Mesenchymal stem cell (in vitro differentiated cells and primary cell): ENCODE results near the gene CD46.

Experiments
- DNase-seq: peaks from one replicate; pipeline ENCODE4 v3.0.0-alpha.2; 2013
- H2AFZ ChIP-seq: one replicate; pipeline ENCODE4 v1.6.1; 2013; ENCODE audit warnings: low read depth, mild to moderate bottlenecking, control low read depth, inconsistent platforms, low read length, moderate library complexity
- H2AK5ac ChIP-seq: 2 replicates; pipeline ENCODE4 v1.6.1; 2013; ENCODE audit warnings: low read length, moderate library complexity, mild to moderate bottlenecking, inconsistent platforms; ENCODE audit not compliant: severe bottlenecking
- H2BK120ac ChIP-seq: one replicate; pipeline ENCODE4 v1.6.1; 2013; ENCODE audit warnings: low read depth, mild to moderate bottlenecking, inconsistent platforms, low read length, moderate library complexity
- H2BK12ac ChIP-seq, 2 experiments: one replicate each; pipeline ENCODE4 v1.6.1; 2013; ENCODE audit warnings: inconsistent platforms in 2 of 2, low read length in 2 of 2, mild to moderate bottlenecking in 2 of 2, moderate library complexity in 2 of 2, control low read depth in 1 of 2
- H2BK15ac ChIP-seq: one replicate; pipeline ENCODE4 v1.6.1; 2013; ENCODE audit warnings: mild to moderate bottlenecking, low read depth, inconsistent platforms; ENCODE audit not compliant: poor library complexity, severe bottlenecking
- H2BK5ac ChIP-seq: 2 replicates; pipeline ENCODE4 v1.6.1; 2013; ENCODE audit warnings: low read depth, mild to moderate bottlenecking, low read length, control low read depth, inconsistent platforms; ENCODE audit not compliant: poor library complexity, severe bottlenecking
- H3K14ac ChIP-seq, 2 experiments: one replicate each; pipeline ENCODE4 v1.6.1; 2013; ENCODE audit warnings: inconsistent platforms in 2 of 2, low read length in 2 of 2, control low read depth in 1 of 2, mild to moderate bottlenecking in 1 of 2, moderate library complexity in 1 of 2
- H3K18ac ChIP-seq, 2 experiments: one replicate each; pipeline ENCODE4 v1.6.1; 2013; ENCODE audit warnings: inconsistent platforms in 2 of 2, low read length in 2 of 2, control low read depth in 1 of 2, low read depth in 1 of 2, mild to moderate bottlenecking in 1 of 2
- H3K23ac ChIP-seq, 2 experiments: one replicate each; pipeline ENCODE4 v1.6.1; 2013; ENCODE audit warnings: inconsistent platforms in 2 of 2, low read length in 2 of 2, mild to moderate bottlenecking in 2 of 2, moderate library complexity in 2 of 2, control low read depth in 1 of 2
- H3K27ac ChIP-seq: 2 replicates; pipeline ENCODE4 v1.5.1; 2013; ENCODE audit warnings: mild to moderate bottlenecking, moderate library complexity, low read length, control low read depth, inconsistent platforms; ENCODE audit not compliant: poor library complexity, severe bottlenecking
- H3K27me3 ChIP-seq, 2 experiments: 2 replicates each; pipeline versions ENCODE4 v1.6.1 to v1.7.0; 2013; ENCODE audit warnings: low read length in 2 of 2, mild to moderate bottlenecking in 2 of 2, moderate library complexity in 2 of 2, control low read depth in 1 of 2, inconsistent platforms in 1 of 2; ENCODE audit not compliant: control insufficient read depth in 1 of 2, insufficient read depth in 1 of 2
- H3K36me3 ChIP-seq, 2 experiments: 2 replicates each; pipeline versions ENCODE4 v1.6.1 to v1.7.0; 2013; ENCODE audit warnings: low read length in 2 of 2, control low read depth in 1 of 2, inconsistent platforms in 1 of 2, low read depth in 1 of 2, mild to moderate bottlenecking in 1 of 2; ENCODE audit not compliant: insufficient read depth in 2 of 2, control insufficient read depth in 1 of 2
- H3K4ac ChIP-seq, 2 experiments: one replicate each; pipeline ENCODE4 v1.6.1; 2013; ENCODE audit warnings: inconsistent platforms in 2 of 2, low read length in 2 of 2, mild to moderate bottlenecking in 2 of 2, moderate library complexity in 2 of 2, control low read depth in 1 of 2, low read depth in 1 of 2
- H3K4me1 ChIP-seq: 2 replicates; pipeline ENCODE4 v1.6.1; 2013; ENCODE audit warnings: low read depth, low read length, control low read depth; ENCODE audit not compliant: control insufficient read depth, insufficient read depth
- H3K4me2 ChIP-seq: 2 replicates; pipeline ENCODE4 v1.6.1; 2013; ENCODE audit warnings: low read length, mild to moderate bottlenecking, inconsistent platforms; ENCODE audit not compliant: poor library complexity, severe bottlenecking
- H3K4me3 ChIP-seq, 2 experiments: 2 replicates each; pipeline versions ENCODE4 v1.5.1 to v1.7.0; 2013; ENCODE audit warnings: low read length in 2 of 2, mild to moderate bottlenecking in 2 of 2, control low read depth in 1 of 2, low read depth in 1 of 2; ENCODE audit not compliant: insufficient read depth in 1 of 2
- H3K79me1 ChIP-seq: replicated peaks from 2 replicates; pipeline ENCODE4 v1.6.1; 2013; ENCODE audit warnings: mild to moderate bottlenecking, control low read depth, low read length, inconsistent platforms; ENCODE audit not compliant: poor library complexity, severe bottlenecking
- H3K9ac ChIP-seq: 2 replicates; pipeline ENCODE4 v1.7.0; 2013; ENCODE audit warnings: mild to moderate bottlenecking, low read length, moderate library complexity
- H3K9me3 ChIP-seq: 2 replicates; pipeline ENCODE4 v1.7.0; 2013; ENCODE audit warnings: mild to moderate bottlenecking, low read length; ENCODE audit not compliant: control insufficient read depth
- H4K8ac ChIP-seq: one replicate; pipeline ENCODE4 v1.6.1; 2013; ENCODE audit warnings: inconsistent platforms, mild to moderate bottlenecking, low read length, moderate library complexity
- H4K91ac ChIP-seq: one replicate; pipeline ENCODE4 v1.6.1; 2013; ENCODE audit warnings: mild to moderate bottlenecking, low read length, inconsistent platforms
- WGBS: methylation state at CpG from one replicate; pipeline ENCODE4 v1.1.7; 2013; ENCODE audit warnings: mixed read lengths; 5-methylcytosine and 5-hydroxymethylcytosine counted together

Gene CD46

GRCh38 chr1:207817778-207818751 lies 66.2 kb downstream of the CD46 start:
- Histone ChIP-seq H3K14ac (no peak overlapping the region), H3K79me1 (peaks cover 1% of the 10 kb centered on the region), H2BK120ac (no peak overlapping the region), H2BK12ac (peak overlapping the region in 1 of 2 experiments; percentile 7), H2BK5ac (no peak overlapping the region), H4K91ac (no peak overlapping the region), H2AFZ (no peak overlapping the region), H3K9ac (no peak overlapping the region), H3K23ac (no peak overlapping the region), H3K27me3 (no peaks in the 10 kb centered on the region), H3K4me1 (peaks cover 14% of the 10 kb centered on the region), H3K4ac (no peak overlapping the region), H4K8ac (peak overlapping the region; percentile 52), H3K4me3 (no peak overlapping the region), H2BK15ac (no peak overlapping the region), H3K36me3 (peaks cover 14 to 66% of the 10 kb centered on the region in 2 experiments), H3K18ac (peak overlapping the region in 1 of 2 experiments; percentile 0), H3K27ac (no peak overlapping the region), H3K4me2 (no peak overlapping the region), H3K9me3 (no peaks in the 10 kb centered on the region), H2AK5ac (no peak overlapping the region)
- no peak for DNase-seq
- 95% methylated on average over 21 of the region's 48 CpGs for WGBS

GRCh38 chr1:207818971-207819451 lies 67.2 kb downstream of the CD46 start:
- Histone ChIP-seq H3K18ac (peak overlapping the region in 1 of 2 experiments; percentile 74), H3K14ac (no peak overlapping the region), H3K23ac (no peak overlapping the region), H3K9me3 (no peaks in the 10 kb centered on the region), H3K36me3 (peaks cover 11 to 56% of the 10 kb centered on the region in 2 experiments), H4K91ac (peak overlapping the region; percentile 78), H3K79me1 (peaks cover 3% of the 10 kb centered on the region), H2BK5ac (no peak overlapping the region), H2AK5ac (no peak overlapping the region), H3K4me2 (peak overlapping the region; percentile 57), H3K9ac (peak overlapping the region; percentile 33), H4K8ac (no peak overlapping the region), H3K27ac (no peak overlapping the region), H3K4ac (peak overlapping the region; percentile 10 to 60), H2BK15ac (peak overlapping the region; percentile 2), H3K4me1 (peaks cover 18% of the 10 kb centered on the region), H2BK12ac (peak overlapping the region in 1 of 2 experiments; percentile 57), H3K4me3 (peak overlapping the region in 1 of 2 experiments; percentile 5), H3K27me3 (no peaks in the 10 kb centered on the region), H2BK120ac (no peak overlapping the region), H2AFZ (no peak overlapping the region)
- peak; percentile 81 for DNase-seq
- WGBS = 49% methylated on average over 17 of the region's 18 CpGs

- Histone ChIP-seq H2BK120ac (no peak overlapping the region), H4K8ac (no peak overlapping the region), H3K36me3 (peaks cover 5 to 40% of the 10 kb centered on the region in 2 experiments), H2BK12ac (no peak overlapping the region), H3K4me2 (no peak overlapping the region), H3K4me3 (peak overlapping the region in 1 of 2 experiments; percentile 81), H3K9me3 (no peaks in the 10 kb centered on the region), H2BK5ac (no peak overlapping the region), H3K18ac (no peak overlapping the region), H3K4me1 (peaks cover 19% of the 10 kb centered on the region), H4K91ac (no peak overlapping the region), H3K4ac (no peak overlapping the region), H2AFZ (no peak overlapping the region), H2AK5ac (no peak overlapping the region), H3K9ac (no peak overlapping the region), H3K27ac (no peak overlapping the region), H3K14ac (no peak overlapping the region), H3K27me3 (no peaks in the 10 kb centered on the region), H3K79me1 (peaks cover 8% of the 10 kb centered on the region), H3K23ac (no peak overlapping the region), H2BK15ac (no peak overlapping the region)
- 95% methylated on average over 16 of the region's 22 CpGs for WGBS
- DNase-seq = no peak
Measured at GRCh38 chr1:207820568-207821463, 69.0 kb downstream of the CD46 start.
